Hepatocyte (in vitro differentiated cells): Measurements from ENCODE around the gene OTULIN. TPM values are rescaled to one million over a fixed set of nuclear protein-coding genes. Genes with fewer than 3 reads are reported as not detected.

Experiments
- DNase-seq: peaks from one replicate; pipeline ENCODE4 v3.0.0-alpha.2; 2016; ENCODE audit warnings: low spot score
- H2AFZ ChIP-seq: fragments of 200-600 bp; sonication (generic); 2 replicates; pipeline ENCODE4 v1.6.0; 2016; ENCODE audit warnings: antibody characterized with exemption, mild to moderate bottlenecking
- H3K27ac ChIP-seq: fragments of 200-600 bp; sonication (generic); 2 replicates; pipeline ENCODE4 v1.5.1; 2016; ENCODE audit warnings: mild to moderate bottlenecking
- H3K27me3 ChIP-seq: fragments of 200-600 bp; sonication (generic); 2 replicates; pipeline ENCODE4 v1.6.1; 2016
- H3K36me3 ChIP-seq: fragments of 200-600 bp; sonication (generic); replicated peaks from 2 replicates; pipeline ENCODE4 v1.5.1; 2016; ENCODE audit warnings: low read depth; ENCODE audit not compliant: insufficient read depth
- H3K4me1 ChIP-seq: fragments of 200-600 bp; sonication (generic); 2 replicates; pipeline ENCODE4 v1.5.1; 2016; ENCODE audit warnings: mild to moderate bottlenecking, moderate library complexity; ENCODE audit not compliant: insufficient read depth
- H3K4me2 ChIP-seq: fragments of 200-600 bp; sonication (generic); 2 replicates; pipeline ENCODE4 v1.6.0; 2016
- H3K4me3 ChIP-seq: fragments of 200-600 bp; sonication (generic); 2 replicates; pipeline ENCODE4 v1.5.1; 2016; ENCODE audit warnings: mild to moderate bottlenecking
- H3K79me2 ChIP-seq: fragments of 200-600 bp; sonication (generic); 2 replicates; pipeline ENCODE4 v1.6.0; 2017; ENCODE audit warnings: mild to moderate bottlenecking
- H3K9me2 ChIP-seq: fragments of 200-600 bp; sonication (generic); replicated peaks from 2 replicates; pipeline ENCODE4 v1.6.0; 2017; ENCODE audit warnings: mild to moderate bottlenecking; ENCODE audit not compliant: insufficient read depth
- H3K9me3 ChIP-seq: fragments of 200-600 bp; sonication (generic); 2 replicates; pipeline ENCODE4 v1.5.1; 2016; ENCODE audit warnings: low read depth, mild to moderate bottlenecking
- H4K20me1 ChIP-seq: fragments of 200-600 bp; sonication (generic); 2 replicates; pipeline ENCODE4 v1.6.0; 2016; ENCODE audit warnings: mild to moderate bottlenecking; ENCODE audit not compliant: insufficient read depth, poor library complexity, severe bottlenecking
- EZH2 ChIP-seq: fragments of 200-600 bp; sonication (generic); IDR thresholded peaks from 2 replicates; pipeline ENCODE4 v1.6.1; 2016; ENCODE audit warnings: antibody characterized with exemption, mild to moderate bottlenecking, borderline replicate concordance
- EZH2phosphoT487 ChIP-seq: fragments of 200-600 bp; sonication (generic); IDR thresholded peaks from one replicate; pipeline ENCODE4 v1.6.1; 2018; ENCODE audit warnings: antibody characterized with exemption, mild to moderate bottlenecking, low read depth, moderate library complexity; ENCODE audit not compliant: unreplicated experiment, severe bottlenecking
- WGBS: methylation state at CpG from one replicate; pipeline ENCODE4 v1.1.6; 2016; ENCODE audit warnings: low lambda C conversion rate; ENCODE audit errors: missing lambda C conversion rate; 5-methylcytosine and 5-hydroxymethylcytosine counted together
- polyA plus RNA-seq: library from polyadenylated mRNA; unstranded; fragments of >200 nt; fragmentation: Nextera tagmentation; extraction: Ambion mirVana; gene quantifications from 2 replicates; pipeline ENCODE4 v1.2.1, GENCODE V29; 2016
- total RNA-seq: library from RNA; depleted of rRNA; stranded (reverse); fragments of >200 nt; gene quantifications from 2 replicates; pipeline ENCODE4 v1.2.3, GENCODE V29; 2014
- TF ChIP-seq, protein P1 (sequence below): fragments of 200-600 bp; sonication (generic); IDR thresholded peaks from 2 replicates; pipeline ENCODE4 v1.5.1; 2016; ENCODE audit warnings: antibody characterized with exemption, mild to moderate bottlenecking; ENCODE audit not compliant: poor library complexity

The OTULIN gene
- total and polyA plus RNA-seq, 2 experiments from 2014 or later = 21.0 to 45.2 TPM

- Histone ChIP-seq H3K27me3 (no peaks in the 10 kb centered on the region), H3K9me2 (no peaks in the 10 kb centered on the region), H3K9me3 (no peaks in the 10 kb centered on the region), H3K4me1 (peaks cover 5% of the 10 kb centered on the region), H2AFZ (no peak overlapping the region), H3K4me3 (no peak overlapping the region), H3K4me2 (no peak overlapping the region), H4K20me1 (no peaks in the 10 kb centered on the region), H3K79me2 (no peaks in the 10 kb centered on the region), H3K27ac (no peak overlapping the region), H3K36me3 (no peaks in the 10 kb centered on the region)
- TF ChIP-seq EZH2 = no peak
- TF ChIP-seq EZH2phosphoT487 = no peak
- TF ChIP-seq, protein P1, sequence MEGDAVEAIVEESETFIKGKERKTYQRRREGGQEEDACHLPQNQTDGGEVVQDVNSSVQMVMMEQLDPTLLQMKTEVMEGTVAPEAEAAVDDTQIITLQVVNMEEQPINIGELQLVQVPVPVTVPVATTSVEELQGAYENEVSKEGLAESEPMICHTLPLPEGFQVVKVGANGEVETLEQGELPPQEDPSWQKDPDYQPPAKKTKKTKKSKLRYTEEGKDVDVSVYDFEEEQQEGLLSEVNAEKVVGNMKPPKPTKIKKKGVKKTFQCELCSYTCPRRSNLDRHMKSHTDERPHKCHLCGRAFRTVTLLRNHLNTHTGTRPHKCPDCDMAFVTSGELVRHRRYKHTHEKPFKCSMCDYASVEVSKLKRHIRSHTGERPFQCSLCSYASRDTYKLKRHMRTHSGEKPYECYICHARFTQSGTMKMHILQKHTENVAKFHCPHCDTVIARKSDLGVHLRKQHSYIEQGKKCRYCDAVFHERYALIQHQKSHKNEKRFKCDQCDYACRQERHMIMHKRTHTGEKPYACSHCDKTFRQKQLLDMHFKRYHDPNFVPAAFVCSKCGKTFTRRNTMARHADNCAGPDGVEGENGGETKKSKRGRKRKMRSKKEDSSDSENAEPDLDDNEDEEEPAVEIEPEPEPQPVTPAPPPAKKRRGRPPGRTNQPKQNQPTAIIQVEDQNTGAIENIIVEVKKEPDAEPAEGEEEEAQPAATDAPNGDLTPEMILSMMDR = no peak
- WGBS = 94% methylated on average over 10 of the region's 10 CpGs
- DNase-seq = no peak
Observed at GRCh38 chr5:14724633-14725032, 60.1 kb downstream of the OTULIN start.

GRCh38 chr5:14726066-14726838 lies 61.7 kb downstream of the OTULIN start:
- peaks cover 5% of the 10 kb centered on the region for H3K4me1 ChIP-seq
- no peaks in the 10 kb centered on the region for H3K9me3 ChIP-seq
- H4K20me1 ChIP-seq = no peaks in the 10 kb centered on the region
- H3K27me3 ChIP-seq = no peaks in the 10 kb centered on the region
- no peak for TF ChIP-seq EZH2phosphoT487
- TF ChIP-seq EZH2 = no peak
- TF ChIP-seq, protein P1 = no peak
- no peaks in the 10 kb centered on the region for H3K9me2 ChIP-seq
- 80% methylated on average over 14 of the region's 14 CpGs for WGBS
- H3K79me2 ChIP-seq = no peaks in the 10 kb centered on the region
- no peak overlapping the region for H3K4me2 ChIP-seq
- H2AFZ ChIP-seq = no peak overlapping the region
- DNase-seq = peak; percentile 20
- H3K36me3 ChIP-seq = no peaks in the 10 kb centered on the region
- no peak overlapping the region for H3K4me3 ChIP-seq
- H3K27ac ChIP-seq = no peak overlapping the region

- Histone ChIP-seq H3K9me3 (no peaks in the 10 kb centered on the region), H3K36me3 (no peaks in the 10 kb centered on the region), H3K4me1 (peaks cover 5% of the 10 kb centered on the region), H3K4me2 (no peak overlapping the region), H3K4me3 (no peak overlapping the region), H3K9me2 (no peaks in the 10 kb centered on the region), H2AFZ (no peak overlapping the region), H3K27me3 (no peaks in the 10 kb centered on the region), H3K27ac (no peak overlapping the region), H4K20me1 (no peaks in the 10 kb centered on the region), H3K79me2 (no peaks in the 10 kb centered on the region)
- peak; percentile 91 for DNase-seq
- TF ChIP-seq EZH2phosphoT487 (no peak), EZH2 (no peak)
- TF ChIP-seq, protein P1 = peak; percentile 92
- WGBS = 6% methylated on average over 7 of the region's 7 CpGs
Observed at GRCh38 chr5:14727428-14727865, 62.9 kb downstream of the OTULIN start.
